Measurements from ENCODE around the gene C16orf46. TPM values are rescaled to one million over a fixed set of nuclear protein-coding genes. Genes with fewer than 3 reads are reported as not detected.

C16orf46 gene
- total and polyA plus RNA-seq, 10 donors, result 0.24 to 1.1 (median 0.64) TPM; not detected in 4

- peaks cover 13 to 46% (median 28%) of the 10 kb centered on the region in 6 donors for H3K4me1 ChIP-seq
- no peaks in the 10 kb centered on the region for H3K27me3 ChIP-seq (replicated peaks in 1 of 7)
- H3K4me3 ChIP-seq, result peak overlapping the region; percentile 64 to 93 (median 73)
- intact Hi-C loops (cut with DNase I; ENCODE audit: low total_unique reads), result loop anchor here (5.0 kb wide), 1 partner anchor 41 kb away; the partner anchor contains the start of gene C16orf46
- DNase-seq, result peak; percentile 92
- WGBS, 5 donors, result 0 to 1% (median 1%) methylated on average over 23 to 80 of the region's 80 CpGs
- H3K27ac ChIP-seq, result peak overlapping the region in 7 of 8 donors; percentile 63 to 91 (median 84)
- H3K9me3 ChIP-seq, result no peaks in the 10 kb centered on the region
- peaks cover 0 to 24% (median 5%) of the 10 kb centered on the region in 6 donors for H3K36me3 ChIP-seq
- TF ChIP-seq POLR2A (IDR thresholded peaks at IDR 0.05) (no peak), POLR2AphosphoS5 (IDR thresholded peaks at IDR 0.05) (peak in 1 of 3 donors; percentile 6), CTCF (IDR thresholded peaks at IDR 0.05 in 8 of 11, conservative IDR thresholded peaks at IDR 0.05 in 3 of 11) (no peak)
Measured at GRCh38 chr16:81035975-81036750, 40.9 kb downstream of the C16orf46 start.

- peak; percentile 75 to 98 (median 96) for TF ChIP-seq CTCF (IDR thresholded peaks at IDR 0.05 in 8 of 11, conservative IDR thresholded peaks at IDR 0.05 in 3 of 11)
- no peak for TF ChIP-seq POLR2A (IDR thresholded peaks at IDR 0.05)
- peak; percentile 59 to 77 (median 73) for TF ChIP-seq POLR2AphosphoS5 (IDR thresholded peaks at IDR 0.05)
- H3K36me3 ChIP-seq, result peaks cover 0 to 19% (median 0%) of the 10 kb centered on the region in 6 donors
- H3K27me3 ChIP-seq (replicated peaks in 1 of 7), result no peaks in the 10 kb centered on the region
- peak within 1 kb of the TSS; percentile 64 to 93 (median 73) for H3K4me3 ChIP-seq
- no peaks in the 10 kb centered on the region for H3K9me3 ChIP-seq
- 6 to 20% (median 7%) methylated on average over 15 to 54 of the region's 54 CpGs for WGBS, 5 donors
- H3K27ac ChIP-seq, result peak within 1 kb of the TSS in 7 of 8 donors; percentile 63 to 91 (median 84)
- peak; percentile 97 for DNase-seq
- peaks cover 13 to 46% (median 28%) of the 10 kb centered on the region in 6 donors for H3K4me1 ChIP-seq
- intact Hi-C loops (cut with DNase I; ENCODE audit: low total_unique reads), result loop anchor here (5.0 kb wide), 1 partner anchor 42 kb away; the partner anchor contains the start of gene C16orf46
Measured at GRCh38 chr16:81035398-81035974, 41.6 kb downstream of the C16orf46 start, which contains the start of gene ATMIN. ATMIN (plus strand) TSS chr16:81035842; CDS start chr16:81035871, 29 bp downstream.

- WGBS, 5 donors, result 81 to 96% (median 93%) methylated on average over 11 of the region's 11 CpGs
- no peak for TF ChIP-seq POLR2A (IDR thresholded peaks at IDR 0.05)
- no peak for TF ChIP-seq POLR2AphosphoS5 (IDR thresholded peaks at IDR 0.05)
- TF ChIP-seq CTCF (IDR thresholded peaks at IDR 0.05 in 8 of 11, conservative IDR thresholded peaks at IDR 0.05 in 3 of 11), result no peak
- Histone ChIP-seq H3K4me3 (no peak overlapping the region), H3K36me3 (peaks cover 0 to 48% (median 6%) of the 10 kb centered on the region in 6 donors), H3K9me3 (no peaks in the 10 kb centered on the region), H3K27me3 (replicated peaks in 1 of 7) (no peaks in the 10 kb centered on the region), H3K27ac (no peak overlapping the region), H3K4me1 (peaks cover 0 to 1% (median 0%) of the 10 kb centered on the region in 6 donors)
- intact Hi-C loops (cut with DNase I; ENCODE audit: low total_unique reads), result no loop called here
- DNase-seq, result no peak
Measured at GRCh38 chr16:81029930-81030604, 47.0 kb downstream of the C16orf46 start.

Measured in spleen (tissue), 11 donors.